ENCODE results near the gene NKAIN1.

Gene NKAIN1

GRCh38 chr1:31257213-31257612 is 17.5 kb upstream of the NKAIN1 start:
- TF ChIP-seq MYC (IDR thresholded peaks at IDR 0.05; ENCODE audit: low read depth, low read length) (no peak), POLR2A (IDR thresholded peaks at IDR 0.05; ENCODE audit: extremely low read depth, insufficient read length) (no peak), MAX (IDR thresholded peaks at IDR 0.05; ENCODE audit: low read depth, low read length) (no peak)
- TF ChIP-seq, protein P1, sequence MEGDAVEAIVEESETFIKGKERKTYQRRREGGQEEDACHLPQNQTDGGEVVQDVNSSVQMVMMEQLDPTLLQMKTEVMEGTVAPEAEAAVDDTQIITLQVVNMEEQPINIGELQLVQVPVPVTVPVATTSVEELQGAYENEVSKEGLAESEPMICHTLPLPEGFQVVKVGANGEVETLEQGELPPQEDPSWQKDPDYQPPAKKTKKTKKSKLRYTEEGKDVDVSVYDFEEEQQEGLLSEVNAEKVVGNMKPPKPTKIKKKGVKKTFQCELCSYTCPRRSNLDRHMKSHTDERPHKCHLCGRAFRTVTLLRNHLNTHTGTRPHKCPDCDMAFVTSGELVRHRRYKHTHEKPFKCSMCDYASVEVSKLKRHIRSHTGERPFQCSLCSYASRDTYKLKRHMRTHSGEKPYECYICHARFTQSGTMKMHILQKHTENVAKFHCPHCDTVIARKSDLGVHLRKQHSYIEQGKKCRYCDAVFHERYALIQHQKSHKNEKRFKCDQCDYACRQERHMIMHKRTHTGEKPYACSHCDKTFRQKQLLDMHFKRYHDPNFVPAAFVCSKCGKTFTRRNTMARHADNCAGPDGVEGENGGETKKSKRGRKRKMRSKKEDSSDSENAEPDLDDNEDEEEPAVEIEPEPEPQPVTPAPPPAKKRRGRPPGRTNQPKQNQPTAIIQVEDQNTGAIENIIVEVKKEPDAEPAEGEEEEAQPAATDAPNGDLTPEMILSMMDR (IDR thresholded peaks at IDR 0.05; ENCODE audit: low read depth, low read length): no peak
- H3K4me3 ChIP-seq (ENCODE audit: low read depth, low read length): no peak overlapping the region
- no peak for DNase-seq (ENCODE audit: low read depth)

GRCh38 chr1:31249854-31250253 is 10.2 kb upstream of the NKAIN1 start:
- no peak overlapping the region for H3K4me3 ChIP-seq (ENCODE audit: low read depth, low read length)
- no peak for TF ChIP-seq POLR2A (IDR thresholded peaks at IDR 0.05; ENCODE audit: extremely low read depth, insufficient read length)
- TF ChIP-seq, protein P1 (IDR thresholded peaks at IDR 0.05; ENCODE audit: low read depth, low read length): no peak
- DNase-seq (ENCODE audit: low read depth): no peak

- no peak for TF ChIP-seq POLR2A (IDR thresholded peaks at IDR 0.05; ENCODE audit: extremely low read depth, insufficient read length)
- no peak for TF ChIP-seq MAX (IDR thresholded peaks at IDR 0.05; ENCODE audit: low read depth, low read length)
- TF ChIP-seq MYC (IDR thresholded peaks at IDR 0.05; ENCODE audit: low read depth, low read length): no peak
- TF ChIP-seq, protein P1 (IDR thresholded peaks at IDR 0.05; ENCODE audit: low read depth, low read length): no peak
- no peak overlapping the region for H3K4me3 ChIP-seq (ENCODE audit: low read depth, low read length)
- DNase-seq (ENCODE audit: low read depth): no peak
Observed at GRCh38 chr1:31248276-31248675, 8.6 kb upstream of the NKAIN1 start.

DNA sequence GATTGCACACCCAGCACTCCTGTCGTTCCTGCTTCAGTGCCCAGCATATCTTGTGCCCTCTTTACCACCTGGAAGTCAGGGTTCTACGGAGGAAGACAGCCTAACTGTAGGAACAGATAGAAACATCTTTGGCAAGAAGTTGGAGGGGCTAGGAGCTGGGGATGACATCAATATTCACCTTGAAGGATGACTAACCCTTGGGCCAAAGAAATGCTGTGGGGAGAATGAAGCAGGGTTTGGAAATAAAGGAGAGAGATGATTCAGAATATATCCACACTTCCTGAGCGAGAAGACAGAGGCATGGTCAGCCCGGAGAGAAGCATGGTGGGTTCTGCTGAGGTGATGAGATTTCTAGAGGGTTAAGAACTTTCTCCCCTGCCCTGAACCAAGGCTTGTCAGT is 4.6 kb upstream of the NKAIN1 start:
- H3K4me3 ChIP-seq (ENCODE audit: low read depth, low read length): no peak overlapping the region
- no peak for DNase-seq (ENCODE audit: low read depth)
- TF ChIP-seq, protein P1 (IDR thresholded peaks at IDR 0.05; ENCODE audit: low read depth, low read length): no peak
- TF ChIP-seq POLR2A (IDR thresholded peaks at IDR 0.05; ENCODE audit: extremely low read depth, insufficient read length): no peak
- no peak for TF ChIP-seq MAX (IDR thresholded peaks at IDR 0.05; ENCODE audit: low read depth, low read length)
- no peak for TF ChIP-seq MYC (IDR thresholded peaks at IDR 0.05; ENCODE audit: low read depth, low read length)

- H3K4me3 ChIP-seq (ENCODE audit: low read depth, low read length): no peak overlapping the region
- no peak for DNase-seq (ENCODE audit: low read depth)
- TF ChIP-seq, protein P1 (IDR thresholded peaks at IDR 0.05; ENCODE audit: low read depth, low read length): no peak
Observed at GRCh38 chr1:31243501-31244286, 4.0 kb upstream of the NKAIN1 start.

DNA sequence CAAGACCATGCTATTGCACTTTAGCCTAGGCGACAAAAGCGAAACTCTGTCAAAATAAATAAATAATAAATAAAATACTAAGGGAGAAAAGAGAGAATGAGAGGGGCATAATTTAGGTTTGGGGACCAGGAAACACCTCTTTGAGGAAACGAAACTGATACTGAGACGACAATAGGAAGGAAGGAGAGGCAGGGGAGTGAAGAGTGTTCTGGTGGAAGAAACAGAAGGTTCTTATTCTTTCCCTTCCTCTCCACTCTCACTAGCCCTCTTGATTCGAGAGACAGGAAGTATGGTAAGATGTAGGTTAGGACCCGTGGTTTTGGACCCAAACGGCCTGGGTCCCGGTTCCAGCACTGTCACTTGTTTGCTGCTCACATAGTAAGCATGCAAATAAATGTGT is 1.6 kb upstream of the NKAIN1 start:
- TF ChIP-seq MAX (IDR thresholded peaks at IDR 0.05; ENCODE audit: low read depth, low read length): no peak
- TF ChIP-seq, protein P1 (IDR thresholded peaks at IDR 0.05; ENCODE audit: low read depth, low read length): no peak
- DNase-seq (ENCODE audit: low read depth): no peak
- no peak overlapping the region for H3K4me3 ChIP-seq (ENCODE audit: low read depth, low read length)
